RWPE2 (cell line): ENCODE results near the gene ZNF132.
A peak's percentile ranks its signal among the peaks of the same experiment; 100 is the strongest.

Source experiments
- ATAC-seq: fragments of 200-7000 bp; cut with Tn5 transposase; 3 replicates; pipeline ENCODE4 v1.9.1; 2021; ENCODE audit warnings: low read depth
- DNase-seq: peaks from one replicate; pipeline ENCODE4 v3.0.0-alpha.2; 2020; ENCODE audit warnings: low spot score
- H3K27ac ChIP-seq: fragments of 450-650 bp; 2 replicates; pipeline ENCODE4 v1.5.1; 2017; ENCODE audit warnings: mild to moderate bottlenecking; ENCODE audit not compliant: poor library complexity, severe bottlenecking
- H3K27me3 ChIP-seq: fragments of 250-450 bp; sonication (Bioruptor Pico); 2 replicates; pipeline ENCODE4 v1.5.1; 2021; ENCODE audit warnings: mild to moderate bottlenecking, moderate library complexity; ENCODE audit not compliant: insufficient read depth, poor library complexity, severe bottlenecking
- H3K36me3 ChIP-seq: fragments of 250-450 bp; sonication (Bioruptor Pico); 2 replicates; pipeline ENCODE4 v1.5.1; 2020; ENCODE audit warnings: low read depth, mild to moderate bottlenecking, moderate library complexity
- H3K4me1 ChIP-seq: fragments of 250-450 bp; sonication (Bioruptor Pico); 2 replicates; pipeline ENCODE4 v1.5.1; 2021; ENCODE audit warnings: mild to moderate bottlenecking, moderate library complexity; ENCODE audit not compliant: insufficient read depth, poor library complexity, severe bottlenecking
- H3K4me3 ChIP-seq: fragments of 250-450 bp; sonication (Bioruptor Pico); 2 replicates; pipeline ENCODE4 v1.5.1; 2021; ENCODE audit warnings: mild to moderate bottlenecking, moderate library complexity; ENCODE audit not compliant: severe bottlenecking
- H3K9me3 ChIP-seq: fragments of 250-450 bp; sonication (Bioruptor Pico); 2 replicates; pipeline ENCODE4 v1.5.1; 2021; ENCODE audit warnings: mild to moderate bottlenecking, moderate library complexity; ENCODE audit not compliant: severe bottlenecking
- TF ChIP-seq, protein P1 (sequence below): fragments of 450-650 bp; IDR thresholded peaks from one replicate; pipeline ENCODE4 v1.5.1; 2017; ENCODE audit warnings: mild to moderate bottlenecking, moderate library complexity; ENCODE audit not compliant: poor library complexity, severe bottlenecking

Gene ZNF132

DNA sequence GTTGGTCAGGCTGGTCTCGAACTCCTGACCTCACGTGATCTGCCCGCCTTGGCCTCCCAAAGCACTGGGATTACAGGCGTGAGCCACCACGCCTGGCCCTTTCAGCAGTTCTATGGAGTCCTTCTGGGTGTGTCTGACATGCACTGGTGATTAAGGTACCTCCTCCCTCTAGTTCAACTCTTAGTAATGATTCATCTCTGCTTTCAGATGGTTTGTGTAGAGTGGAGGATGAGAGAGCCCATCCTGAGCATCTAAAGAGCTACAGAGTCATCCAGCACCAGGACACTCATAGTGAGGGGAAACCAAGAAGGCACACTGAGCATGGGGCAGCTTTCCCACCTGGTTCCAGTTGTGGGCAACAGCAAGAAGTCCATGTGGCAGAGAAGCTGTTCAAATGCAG is 23.3 kb downstream of the ZNF132 start:
- Histone ChIP-seq H3K4me1 (no peaks in the 10 kb centered on the region), H3K9me3 (no peaks in the 10 kb centered on the region), H3K27me3 (no peaks in the 10 kb centered on the region), H3K4me3 (no peak overlapping the region), H3K36me3 (peaks cover 55% of the 10 kb centered on the region), H3K27ac (no peak overlapping the region)
- TF ChIP-seq, protein P1, sequence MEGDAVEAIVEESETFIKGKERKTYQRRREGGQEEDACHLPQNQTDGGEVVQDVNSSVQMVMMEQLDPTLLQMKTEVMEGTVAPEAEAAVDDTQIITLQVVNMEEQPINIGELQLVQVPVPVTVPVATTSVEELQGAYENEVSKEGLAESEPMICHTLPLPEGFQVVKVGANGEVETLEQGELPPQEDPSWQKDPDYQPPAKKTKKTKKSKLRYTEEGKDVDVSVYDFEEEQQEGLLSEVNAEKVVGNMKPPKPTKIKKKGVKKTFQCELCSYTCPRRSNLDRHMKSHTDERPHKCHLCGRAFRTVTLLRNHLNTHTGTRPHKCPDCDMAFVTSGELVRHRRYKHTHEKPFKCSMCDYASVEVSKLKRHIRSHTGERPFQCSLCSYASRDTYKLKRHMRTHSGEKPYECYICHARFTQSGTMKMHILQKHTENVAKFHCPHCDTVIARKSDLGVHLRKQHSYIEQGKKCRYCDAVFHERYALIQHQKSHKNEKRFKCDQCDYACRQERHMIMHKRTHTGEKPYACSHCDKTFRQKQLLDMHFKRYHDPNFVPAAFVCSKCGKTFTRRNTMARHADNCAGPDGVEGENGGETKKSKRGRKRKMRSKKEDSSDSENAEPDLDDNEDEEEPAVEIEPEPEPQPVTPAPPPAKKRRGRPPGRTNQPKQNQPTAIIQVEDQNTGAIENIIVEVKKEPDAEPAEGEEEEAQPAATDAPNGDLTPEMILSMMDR: no peak
- DNase-seq (no peak), ATAC-seq (no peak)

DNA sequence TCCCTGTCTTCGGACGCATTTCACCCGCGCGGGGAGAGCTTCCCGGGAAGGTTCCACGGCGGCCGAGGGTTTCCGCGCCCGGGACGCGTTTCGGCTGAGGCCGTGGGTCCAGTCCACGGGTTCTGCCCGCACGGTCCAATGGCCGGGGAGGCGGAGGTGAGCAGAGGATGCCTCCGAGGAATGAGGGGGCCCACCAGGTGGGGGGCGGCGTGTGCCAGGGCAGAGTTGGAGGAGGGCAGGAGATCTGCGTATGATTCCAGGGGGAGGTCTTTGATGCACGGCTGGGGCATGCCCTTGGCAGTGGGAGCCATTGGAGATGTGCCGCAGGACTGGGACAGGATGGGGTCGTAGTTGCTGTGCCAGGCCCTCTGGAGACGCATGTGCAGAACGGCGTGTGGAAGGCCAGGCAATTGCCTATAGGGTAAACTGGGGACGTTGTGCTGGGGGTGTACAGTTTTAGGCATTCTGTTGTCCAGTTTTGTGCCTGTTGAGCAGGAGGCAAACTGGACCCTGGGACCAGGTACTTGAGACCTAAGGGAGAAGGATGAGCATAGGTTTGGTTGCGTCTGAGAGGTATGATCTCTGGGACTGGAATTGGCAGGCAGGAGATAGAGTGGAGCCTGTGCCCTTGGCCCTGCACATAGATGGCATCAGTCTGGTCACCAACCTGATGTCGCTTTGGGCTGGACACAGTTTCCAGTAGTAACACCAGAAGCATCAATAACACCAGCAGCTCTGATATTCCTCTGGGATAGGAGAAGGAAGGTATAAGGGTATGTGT is 30.8 kb downstream of the ZNF132 start:
- ATAC-seq: peak; percentile 42

DNA sequence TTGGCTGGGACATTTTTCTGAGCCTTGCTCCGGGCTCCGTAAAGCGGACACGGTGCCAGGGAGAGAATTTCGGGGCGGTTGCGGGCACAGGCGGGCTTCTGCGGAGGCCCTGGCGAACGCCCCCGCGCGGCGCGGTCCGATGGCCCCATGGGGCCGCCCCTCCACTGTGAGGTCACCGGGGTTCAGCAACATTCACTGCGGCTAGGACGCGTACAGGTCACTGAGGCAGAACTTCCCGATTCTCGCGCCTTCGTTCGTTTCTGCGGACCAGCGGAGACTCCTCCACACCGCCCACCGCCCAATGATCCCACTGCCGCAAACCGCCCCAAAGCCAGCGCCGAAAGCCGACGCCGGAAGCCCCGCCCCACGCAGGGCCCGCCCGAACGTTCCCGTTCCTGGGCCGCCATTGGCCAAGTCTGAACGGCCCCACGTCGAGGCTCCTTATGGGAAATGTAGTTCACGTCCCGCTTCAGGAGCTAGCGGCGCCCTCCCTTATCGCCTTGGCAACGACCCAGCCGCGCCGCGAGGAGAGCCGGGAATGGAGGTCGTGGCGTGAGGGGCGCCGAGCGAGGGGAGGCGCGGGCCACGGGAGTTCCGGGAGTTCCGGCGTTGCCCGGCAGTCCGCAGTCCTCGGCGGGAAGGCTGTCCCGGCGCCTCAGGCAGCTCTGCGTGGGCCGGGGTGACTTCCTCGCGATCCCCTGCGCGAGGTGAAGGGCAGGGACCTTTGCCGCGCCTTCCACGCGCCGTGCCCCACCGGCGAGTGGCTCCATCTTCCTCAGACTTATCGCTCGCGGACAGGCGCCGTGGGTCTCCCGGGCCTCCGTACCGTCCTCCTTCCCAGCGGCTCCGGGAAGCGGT is 31.6 kb downstream of the ZNF132 start, which contains the start of gene ZNF584:
ZNF584 (plus strand) TSS at position 498 of the 858 bp plus-strand sequence. CDS start 499 bp downstream, outside the sequence.
- DNase-seq (peak; percentile 95), ATAC-seq (peak; percentile 91)
- H3K4me1 ChIP-seq: no peaks in the 10 kb centered on the region
- no peaks in the 10 kb centered on the region for H3K9me3 ChIP-seq
- peaks cover 7% of the 10 kb centered on the region for H3K36me3 ChIP-seq
- TF ChIP-seq, protein P1: peak; percentile 7
- H3K27ac ChIP-seq: peak within 1 kb of the TSS; percentile 57
- no peaks in the 10 kb centered on the region for H3K27me3 ChIP-seq
- peak within 1 kb of the TSS; percentile 86 for H3K4me3 ChIP-seq

More for the DNA sequence above, 30.8 kb downstream of the ZNF132 start:
- H3K9me3 ChIP-seq: no peaks in the 10 kb centered on the region
- no peak for DNase-seq
- peak overlapping the region; percentile 86 for H3K4me3 ChIP-seq
- no peaks in the 10 kb centered on the region for H3K27me3 ChIP-seq
- H3K4me1 ChIP-seq: no peaks in the 10 kb centered on the region
- TF ChIP-seq, protein P1: no peak
- H3K27ac ChIP-seq: peak overlapping the region; percentile 57
- H3K36me3 ChIP-seq: peaks cover 7% of the 10 kb centered on the region

DNA sequence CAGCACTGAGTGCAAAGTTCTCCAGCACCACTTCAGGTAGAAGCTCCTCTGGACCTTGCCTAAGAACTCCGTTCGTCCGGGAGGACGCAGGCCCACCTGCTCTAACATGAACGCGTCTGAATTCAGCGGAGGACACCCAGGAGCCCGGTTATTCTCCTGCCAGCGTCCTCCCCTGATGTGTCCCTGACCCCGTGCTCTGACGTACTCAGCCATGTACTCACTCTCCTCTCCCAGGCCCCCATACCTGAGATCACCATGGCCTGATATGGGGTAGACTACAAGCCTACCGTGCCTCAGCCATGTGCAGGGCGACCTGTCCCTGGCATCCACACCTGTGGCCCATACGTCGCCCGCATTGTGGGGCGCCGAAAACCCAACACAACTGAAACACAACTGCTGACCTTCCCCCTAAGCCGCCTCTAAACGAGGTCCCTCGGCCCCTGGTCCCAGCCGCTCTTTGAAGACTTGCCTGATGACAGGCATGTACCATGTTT is 32.2 kb downstream of the ZNF132 start:
- no peaks in the 10 kb centered on the region for H3K27me3 ChIP-seq
- no peaks in the 10 kb centered on the region for H3K9me3 ChIP-seq
- peak overlapping the region; percentile 86 for H3K4me3 ChIP-seq
- DNase-seq: no peak
- H3K4me1 ChIP-seq: no peaks in the 10 kb centered on the region
- TF ChIP-seq, protein P1: no peak
- peaks cover 3% of the 10 kb centered on the region for H3K36me3 ChIP-seq
- peak overlapping the region; percentile 57 for H3K27ac ChIP-seq
- peak; percentile 37 for ATAC-seq
